Activated CD4-positive, alpha-beta T cell treated with anti-CD3 and anti-CD28 coated beads for 36 hours (primary cell): Measurements from ENCODE around the gene TNPO2. TPM values are rescaled to one million over a fixed set of nuclear protein-coding genes. Genes with fewer than 3 reads are reported as not detected.
A peak's percentile ranks its signal among the peaks of the same experiment; 100 is the strongest.

Experiments
- ATAC-seq: fragments of 200-7000 bp; cut with Tn5 transposase; one replicate; pipeline ENCODE4 v1.10.0; 2021; ENCODE audit warnings: mild to moderate bottlenecking, moderate library complexity
- CTCF ChIA-PET: fragments of 350-600 bp; sonication (Branson Sonifier 250); formaldehyde crosslinking; loops from one replicate; lab custom pipeline; 2021; ENCODE audit warnings: antibody characterized with exemption; lab: Charles Lee
- POLR2A ChIA-PET: fragments of 350-600 bp; sonication (Branson Sonifier 250); formaldehyde crosslinking; loops from one replicate; lab custom pipeline; 2021; ENCODE audit warnings: antibody characterized with exemption, inconsistent platforms; lab: Charles Lee
- DNase-seq: peaks from one replicate; pipeline ENCODE4 v3.0.0-alpha.2; 2020
- H3K27ac Mint-ChIP-seq: one replicate; pipeline ENCODE4 v1.8.0; 2021; ENCODE audit warnings: mixed read lengths
- H3K27me3 Mint-ChIP-seq: one replicate; pipeline ENCODE4 v1.8.0; 2021; ENCODE audit warnings: mixed read lengths
- H3K36me3 Mint-ChIP-seq: one replicate; pipeline ENCODE4 v1.8.0; 2021; ENCODE audit warnings: low read depth, mixed read lengths
- H3K4me1 Mint-ChIP-seq: one replicate; pipeline ENCODE4 v1.8.0; 2021; ENCODE audit warnings: mixed read lengths
- H3K4me3 Mint-ChIP-seq: one replicate; pipeline ENCODE4 v1.8.0; 2021; ENCODE audit warnings: mild to moderate bottlenecking, moderate library complexity, mixed read lengths
- H3K9me3 Mint-ChIP-seq: one replicate; pipeline ENCODE4 v1.8.0; 2021; ENCODE audit warnings: low read depth, mixed read lengths
- intact Hi-C, 2 experiments: fragments of 100-400 bp; cut with DNase I in 1 of 2; cut with micrococcal nuclease in 1 of 2; formaldehyde crosslinking; loops; one replicate each; pipeline versions ENCODE4 v1.14.2 to v1.15.1; 2022 to 2024; cut with DNase I, micrococcal nuclease
- total RNA-seq, 2 experiments: library from RNA; stranded (reverse); gene quantifications; one replicate each; pipeline ENCODE4 v1.2.3, GENCODE V29; 2021

TNPO2 gene
- total RNA-seq, 2 experiments from 2014 or later = 84.8 to 101 TPM

GRCh38 chr19:12695514-12695913 lies 28.2 kb downstream of the TNPO2 start:
- no peak for DNase-seq
- ChIA-PET CTCF (interaction anchor here (0.8 to 1.2 kb wide), 3 partner anchors 18 to 682 kb away, joined by 3 to 4 read pairs (median 3); no protein-coding TSS in a partner anchor), POLR2A (interaction anchor here (1.1 kb wide), 1 partner anchor 14 kb away, joined by 6 read pairs; the partner anchor contains the start of gene DHPS)
- intact Hi-C loops = no loop called here
- ATAC-seq = no peak
- Mint-ChIP-seq H3K36me3 (peaks cover 8% of the 10 kb centered on the region), H3K4me3 (peak overlapping the region; percentile 75), H3K27me3 (no peaks in the 10 kb centered on the region), H3K27ac (no peak overlapping the region), H3K4me1 (peaks cover 11% of the 10 kb centered on the region), H3K9me3 (no peaks in the 10 kb centered on the region)

- Mint-ChIP-seq H3K4me3 (peak overlapping the region; percentile 46), H3K27ac (no peak overlapping the region), H3K9me3 (no peaks in the 10 kb centered on the region), H3K4me1 (peaks cover 11% of the 10 kb centered on the region), H3K36me3 (peaks cover 8% of the 10 kb centered on the region), H3K27me3 (no peaks in the 10 kb centered on the region)
- no peak for DNase-seq
- ChIA-PET POLR2A (interaction anchor here (1.1 kb wide), 1 partner anchor 14 kb away, joined by 6 read pairs; the partner anchor contains the start of gene DHPS), CTCF (interaction anchor here (0.8 kb wide), 2 partner anchors 17 to 682 kb away, joined by 3 read pairs; no protein-coding TSS in a partner anchor)
- ATAC-seq = no peak
- intact Hi-C loops = no loop called here
Observed at GRCh38 chr19:12695096-12695495, 28.6 kb downstream of the TNPO2 start.

GRCh38 chr19:12694641-12695040 lies 29.1 kb downstream of the TNPO2 start:
- Mint-ChIP-seq H3K9me3 (no peaks in the 10 kb centered on the region), H3K4me3 (peak overlapping the region; percentile 46), H3K36me3 (peaks cover 8% of the 10 kb centered on the region), H3K4me1 (peaks cover 11% of the 10 kb centered on the region), H3K27ac (no peak overlapping the region), H3K27me3 (no peaks in the 10 kb centered on the region)
- ChIA-PET CTCF (interaction anchor here (0.8 to 1.1 kb wide), 2 partner anchors 17 to 52 kb away, joined by 3 read pairs; no protein-coding TSS in a partner anchor), POLR2A (interaction anchor here (0.6 to 1.1 kb wide), 2 partner anchors 13 to 65 kb away, joined by 4 to 6 read pairs; partner anchors contain the start of gene DHPS)
- ATAC-seq (no peak), DNase-seq (no peak)
- intact Hi-C loops = no loop called here

- ATAC-seq (no peak), DNase-seq (no peak)
- Mint-ChIP-seq H3K36me3 (peaks cover 2% of the 10 kb centered on the region), H3K27ac (no peak overlapping the region), H3K4me3 (no peak overlapping the region), H3K9me3 (no peaks in the 10 kb centered on the region), H3K27me3 (no peaks in the 10 kb centered on the region), H3K4me1 (peaks cover 8% of the 10 kb centered on the region)
- intact Hi-C loops = no loop called here
- POLR2A ChIA-PET = no interaction called here
- CTCF ChIA-PET = interaction anchor here (0.6 to 0.9 kb wide), 2 partner anchors 31 to 156 kb away, joined by 3 to 4 read pairs; no protein-coding TSS in a partner anchor
Observed at GRCh38 chr19:12692960-12693359, 30.8 kb downstream of the TNPO2 start.

GRCh38 chr19:12689581-12690216 lies 34.0 kb downstream of the TNPO2 start:
- ATAC-seq = no peak
- no peaks in the 10 kb centered on the region for H3K9me3 Mint-ChIP-seq
- POLR2A ChIA-PET = interaction anchor here (0.6 to 0.7 kb wide), 2 partner anchors 71 to 77 kb away, joined by 3 read pairs; no protein-coding TSS in a partner anchor
- H3K4me1 Mint-ChIP-seq = no peaks in the 10 kb centered on the region
- DNase-seq = no peak
- no peaks in the 10 kb centered on the region for H3K27me3 Mint-ChIP-seq
- CTCF ChIA-PET = interaction anchor here (1.1 kb wide), 1 partner anchor 58 kb away, joined by 3 read pairs; no protein-coding TSS in a partner anchor
- no peak overlapping the region for H3K4me3 Mint-ChIP-seq
- peaks cover 2% of the 10 kb centered on the region for H3K36me3 Mint-ChIP-seq
- H3K27ac Mint-ChIP-seq = no peak overlapping the region
- intact Hi-C loops = no loop called here

- intact Hi-C loops = no loop called here
- ChIA-PET POLR2A (interaction anchor here (0.6 kb wide), 1 partner anchor 76 kb away, joined by 3 read pairs; no protein-coding TSS in a partner anchor), CTCF (interaction anchor here (0.6 kb wide), 1 partner anchor 58 kb away, joined by 4 read pairs; no protein-coding TSS in a partner anchor)
- H3K27me3 Mint-ChIP-seq = no peaks in the 10 kb centered on the region
- no peak overlapping the region for H3K27ac Mint-ChIP-seq
- no peak for ATAC-seq
- no peaks in the 10 kb centered on the region for H3K9me3 Mint-ChIP-seq
- H3K4me3 Mint-ChIP-seq = no peak overlapping the region
- H3K36me3 Mint-ChIP-seq = peaks cover 2% of the 10 kb centered on the region
- no peak for DNase-seq
- no peaks in the 10 kb centered on the region for H3K4me1 Mint-ChIP-seq
Observed at GRCh38 chr19:12689012-12689411, 34.7 kb downstream of the TNPO2 start.

- H3K36me3 Mint-ChIP-seq = peaks cover 2% of the 10 kb centered on the region
- DNase-seq (no peak), ATAC-seq (no peak)
- intact Hi-C loops = no loop called here
- H3K4me1 Mint-ChIP-seq = no peaks in the 10 kb centered on the region
- ChIA-PET POLR2A (no interaction called here), CTCF (no interaction called here)
- no peaks in the 10 kb centered on the region for H3K9me3 Mint-ChIP-seq
- no peak within 1 kb of the TSS for H3K27ac Mint-ChIP-seq
- H3K4me3 Mint-ChIP-seq = no peak within 1 kb of the TSS
- no peaks in the 10 kb centered on the region for H3K27me3 Mint-ChIP-seq
Observed at GRCh38 chr19:12687496-12688196, 36.1 kb downstream of the TNPO2 start, which contains the start of gene GNG14. Gene GNG14 (plus strand): TSS chr19:12687998. CDS start chr19:12688049, 51 bp downstream.

- DNase-seq (no peak), ATAC-seq (no peak)
- Mint-ChIP-seq H3K4me3 (no peak overlapping the region), H3K36me3 (peaks cover 6% of the 10 kb centered on the region), H3K9me3 (no peaks in the 10 kb centered on the region), H3K4me1 (peaks cover 4% of the 10 kb centered on the region), H3K27me3 (no peaks in the 10 kb centered on the region), H3K27ac (no peak overlapping the region)
- ChIA-PET POLR2A (no interaction called here), CTCF (interaction anchor here (1.9 kb wide), 1 partner anchor 14 kb away, joined by 9 read pairs; no protein-coding TSS in a partner anchor)
- intact Hi-C loops = no loop called here
Observed at GRCh38 chr19:12685831-12686230, 37.9 kb downstream of the TNPO2 start.

- Mint-ChIP-seq H3K27me3 (no peaks in the 10 kb centered on the region), H3K4me1 (peaks cover 23% of the 10 kb centered on the region), H3K27ac (peak within 1 kb of the TSS; percentile 97), H3K9me3 (no peaks in the 10 kb centered on the region), H3K36me3 (peaks cover 32% of the 10 kb centered on the region), H3K4me3 (peak within 1 kb of the TSS; percentile 99)
- peak; percentile 94 for DNase-seq
- intact Hi-C loops = loop anchor here (1.0 to 2.0 kb wide), 13 partner anchors 12 to 519 kb away; partner anchors contain the start of genes FBXW9 (in 2 of the 2), FARSA (in 1 of the 2), GET3 (in 1 of the 2) and NACC1 (in 1 of the 2)
- peak; percentile 90 for ATAC-seq
- ChIA-PET POLR2A (interaction anchor here (0.5 to 1.8 kb wide), 14 partner anchors 10 to 224 kb away, joined by 3 to 13 read pairs (median 3); partner anchors contain the start of genes JUNB, MAN2B1, TRIR and WDR83), CTCF (interaction anchor here (0.6 to 1.8 kb wide), 9 partner anchors 10 to 1266 kb away, joined by 3 to 7 read pairs (median 3); no protein-coding TSS in a partner anchor)
Observed at GRCh38 chr19:12681074-12681987, 42.4 kb downstream of the TNPO2 start, which contains the start of gene DHPS. Gene DHPS (minus strand): TSS chr19:12681880. CDS start chr19:12681766, 114 bp downstream.

GRCh38 chr19:12680034-12680433 lies 43.7 kb downstream of the TNPO2 start:
- peaks cover 37% of the 10 kb centered on the region for H3K36me3 Mint-ChIP-seq
- H3K27ac Mint-ChIP-seq = peak overlapping the region; percentile 60
- ATAC-seq = no peak
- intact Hi-C loops = loop anchor here in 1 of 2 experiments (2.0 kb wide), 1 partner anchor 57 kb away; the partner anchor contains the start of gene GET3
- H3K9me3 Mint-ChIP-seq = no peaks in the 10 kb centered on the region
- no peak for DNase-seq
- ChIA-PET POLR2A (no interaction called here), CTCF (interaction anchor here (0.8 to 1.8 kb wide), 4 partner anchors 9 to 116 kb away, joined by 3 to 7 read pairs (median 3); a partner anchor contains a TSS)
- H3K4me1 Mint-ChIP-seq = peaks cover 24% of the 10 kb centered on the region
- peak overlapping the region; percentile 99 for H3K4me3 Mint-ChIP-seq
- H3K27me3 Mint-ChIP-seq = no peaks in the 10 kb centered on the region
